Hepatocyte (in vitro differentiated cells): Measurements from ENCODE around the gene BBIP1. TPM values are rescaled to one million over a fixed set of nuclear protein-coding genes. Genes with fewer than 3 reads are reported as not detected.

Experiments used
- DNase-seq: peaks from one replicate; pipeline ENCODE4 v3.0.0-alpha.2; 2016; ENCODE audit warnings: low spot score
- H2AFZ ChIP-seq: fragments of 200-600 bp; sonication (generic); 2 replicates; pipeline ENCODE4 v1.6.0; 2016; ENCODE audit warnings: antibody characterized with exemption, mild to moderate bottlenecking
- H3K27ac ChIP-seq: fragments of 200-600 bp; sonication (generic); 2 replicates; pipeline ENCODE4 v1.5.1; 2016; ENCODE audit warnings: mild to moderate bottlenecking
- H3K27me3 ChIP-seq: fragments of 200-600 bp; sonication (generic); 2 replicates; pipeline ENCODE4 v1.6.1; 2016
- H3K36me3 ChIP-seq: fragments of 200-600 bp; sonication (generic); replicated peaks from 2 replicates; pipeline ENCODE4 v1.5.1; 2016; ENCODE audit warnings: low read depth; ENCODE audit not compliant: insufficient read depth
- H3K4me1 ChIP-seq: fragments of 200-600 bp; sonication (generic); 2 replicates; pipeline ENCODE4 v1.5.1; 2016; ENCODE audit warnings: mild to moderate bottlenecking, moderate library complexity; ENCODE audit not compliant: insufficient read depth
- H3K4me2 ChIP-seq: fragments of 200-600 bp; sonication (generic); 2 replicates; pipeline ENCODE4 v1.6.0; 2016
- H3K4me3 ChIP-seq: fragments of 200-600 bp; sonication (generic); 2 replicates; pipeline ENCODE4 v1.5.1; 2016; ENCODE audit warnings: mild to moderate bottlenecking
- H3K79me2 ChIP-seq: fragments of 200-600 bp; sonication (generic); 2 replicates; pipeline ENCODE4 v1.6.0; 2017; ENCODE audit warnings: mild to moderate bottlenecking
- H3K9me2 ChIP-seq: fragments of 200-600 bp; sonication (generic); replicated peaks from 2 replicates; pipeline ENCODE4 v1.6.0; 2017; ENCODE audit warnings: mild to moderate bottlenecking; ENCODE audit not compliant: insufficient read depth
- H3K9me3 ChIP-seq: fragments of 200-600 bp; sonication (generic); 2 replicates; pipeline ENCODE4 v1.5.1; 2016; ENCODE audit warnings: low read depth, mild to moderate bottlenecking
- H4K20me1 ChIP-seq: fragments of 200-600 bp; sonication (generic); 2 replicates; pipeline ENCODE4 v1.6.0; 2016; ENCODE audit warnings: mild to moderate bottlenecking; ENCODE audit not compliant: insufficient read depth, poor library complexity, severe bottlenecking
- CTCF ChIP-seq: fragments of 200-600 bp; sonication (generic); IDR thresholded peaks from 2 replicates; pipeline ENCODE4 v1.5.1; 2016; ENCODE audit warnings: antibody characterized with exemption, mild to moderate bottlenecking; ENCODE audit not compliant: poor library complexity
- EZH2 ChIP-seq: fragments of 200-600 bp; sonication (generic); IDR thresholded peaks from 2 replicates; pipeline ENCODE4 v1.6.1; 2016; ENCODE audit warnings: antibody characterized with exemption, mild to moderate bottlenecking, borderline replicate concordance
- EZH2phosphoT487 ChIP-seq: fragments of 200-600 bp; sonication (generic); IDR thresholded peaks from one replicate; pipeline ENCODE4 v1.6.1; 2018; ENCODE audit warnings: antibody characterized with exemption, mild to moderate bottlenecking, low read depth, moderate library complexity; ENCODE audit not compliant: unreplicated experiment, severe bottlenecking
- WGBS: methylation state at CpG from one replicate; pipeline ENCODE4 v1.1.6; 2016; ENCODE audit warnings: low lambda C conversion rate; ENCODE audit errors: missing lambda C conversion rate; 5-methylcytosine and 5-hydroxymethylcytosine counted together
- polyA plus RNA-seq: library from polyadenylated mRNA; unstranded; fragments of >200 nt; fragmentation: Nextera tagmentation; extraction: Ambion mirVana; gene quantifications from 2 replicates; pipeline ENCODE4 v1.2.1, GENCODE V29; 2016
- total RNA-seq: library from RNA; depleted of rRNA; stranded (reverse); fragments of >200 nt; gene quantifications from 2 replicates; pipeline ENCODE4 v1.2.3, GENCODE V29; 2014

BBIP1 gene
- total and polyA plus RNA-seq, 2 experiments from 2014 or later = 21.5 to 47.9 TPM

DNA sequence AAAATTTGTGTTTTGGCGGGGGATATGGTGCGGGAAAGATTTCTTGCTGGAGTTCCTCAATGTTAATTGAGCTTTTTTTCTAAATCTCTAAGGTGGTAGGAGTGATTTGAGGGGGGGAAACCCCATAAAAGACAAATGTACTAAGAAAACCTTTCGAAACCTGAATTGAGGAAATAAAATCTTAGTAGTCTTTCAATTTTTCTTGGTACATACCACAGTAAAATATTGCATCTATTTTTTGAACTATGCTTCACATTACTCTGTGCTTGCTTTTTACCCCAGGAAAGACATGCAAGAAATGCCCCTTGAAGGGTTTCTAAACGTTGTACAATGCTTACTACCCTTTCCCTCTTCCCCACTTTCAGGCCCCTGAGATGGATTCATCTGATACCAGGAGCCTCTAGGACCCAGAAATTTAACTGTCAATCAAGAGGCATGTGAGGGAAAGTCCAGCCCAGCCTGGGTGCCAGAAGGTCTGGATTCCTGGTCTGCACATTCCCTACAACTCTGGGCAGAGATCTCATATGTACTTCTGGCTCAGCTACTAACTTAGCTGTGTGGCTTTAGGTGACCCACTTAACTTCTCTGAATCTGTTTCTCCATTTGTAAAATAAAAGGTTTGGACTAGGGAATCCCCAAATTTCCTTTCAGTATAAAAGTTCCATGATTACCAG is 53.0 kb downstream of the BBIP1 start:
- Histone ChIP-seq H3K4me1 (peaks cover 56% of the 10 kb centered on the region), H3K79me2 (peaks cover 5% of the 10 kb centered on the region), H2AFZ (no peak overlapping the region), H3K4me3 (no peak overlapping the region), H4K20me1 (no peaks in the 10 kb centered on the region), H3K27me3 (no peaks in the 10 kb centered on the region), H3K9me2 (no peaks in the 10 kb centered on the region), H3K27ac (peak overlapping the region; percentile 90), H3K36me3 (no peaks in the 10 kb centered on the region), H3K9me3 (no peaks in the 10 kb centered on the region), H3K4me2 (peak overlapping the region; percentile 48)
- peak; percentile 39 for DNase-seq
- no peak for TF ChIP-seq EZH2phosphoT487
- TF ChIP-seq CTCF = no peak
- TF ChIP-seq EZH2 = no peak
- 69% methylated on average over 4 of the region's 4 CpGs for WGBS

DNA sequence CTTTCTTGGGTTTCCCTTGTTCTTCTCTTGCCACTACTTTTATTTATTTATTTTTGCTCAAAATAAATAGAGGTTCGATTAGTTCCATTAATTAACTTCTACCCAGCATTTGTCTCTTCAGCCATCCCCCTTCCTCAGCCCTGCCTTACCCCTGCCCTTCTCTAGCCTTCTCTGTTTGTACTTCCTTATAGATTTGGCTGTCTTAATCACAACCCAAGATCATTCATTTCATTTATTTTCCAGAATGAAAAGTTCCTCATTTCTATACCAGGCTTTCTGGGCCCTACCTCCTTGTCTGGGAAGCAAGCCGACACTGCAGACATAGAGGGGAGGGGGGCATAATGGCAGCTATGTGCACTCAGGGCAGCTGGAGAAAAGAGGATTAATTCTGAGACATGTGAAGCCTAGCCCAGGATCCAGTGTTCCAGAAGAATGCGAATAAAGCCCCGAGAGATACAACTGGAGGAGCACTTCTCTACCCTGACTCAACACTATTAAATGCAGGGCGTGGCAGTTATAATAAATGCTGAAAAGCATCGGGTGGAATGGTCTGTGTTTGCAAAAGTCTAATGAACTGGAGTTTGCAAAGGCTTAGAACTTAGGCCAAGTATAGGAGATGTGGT is 53.7 kb downstream of the BBIP1 start:
- H3K27me3 ChIP-seq = no peaks in the 10 kb centered on the region
- H4K20me1 ChIP-seq = no peaks in the 10 kb centered on the region
- 38% methylated on average over 6 of the region's 6 CpGs for WGBS
- no peaks in the 10 kb centered on the region for H3K9me2 ChIP-seq
- H3K79me2 ChIP-seq = no peaks in the 10 kb centered on the region
- H3K36me3 ChIP-seq = no peaks in the 10 kb centered on the region
- no peak overlapping the region for H3K4me3 ChIP-seq
- peaks cover 59% of the 10 kb centered on the region for H3K4me1 ChIP-seq
- H3K27ac ChIP-seq = peak overlapping the region; percentile 90
- H3K4me2 ChIP-seq = peak overlapping the region; percentile 48
- no peaks in the 10 kb centered on the region for H3K9me3 ChIP-seq
- peak; percentile 81 for DNase-seq
- TF ChIP-seq EZH2phosphoT487 (no peak), CTCF (no peak), EZH2 (no peak)
- H2AFZ ChIP-seq = no peak overlapping the region

DNA sequence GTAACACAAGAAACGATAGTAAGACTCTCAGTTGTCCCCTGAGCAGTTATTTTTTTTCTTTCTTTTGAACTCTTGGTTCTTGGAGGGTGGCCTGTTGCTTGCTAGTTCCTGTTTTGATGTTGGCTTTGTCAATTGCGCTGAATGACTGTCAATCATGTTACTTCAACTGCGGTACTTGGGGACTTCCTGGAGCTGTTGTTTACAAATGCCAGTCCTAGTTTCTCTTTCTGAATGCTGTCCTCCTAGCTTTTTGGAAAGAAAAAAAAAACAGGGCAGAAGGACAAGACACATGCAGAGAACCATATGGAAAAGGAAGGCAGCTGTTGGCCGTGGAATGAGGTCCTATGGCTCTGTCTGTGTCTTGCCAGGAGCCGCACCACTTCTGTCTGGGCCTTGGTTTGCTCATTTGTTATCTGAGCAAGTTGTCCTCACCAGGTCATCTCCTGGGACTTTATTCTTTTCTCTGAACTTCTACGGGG is 54.3 kb downstream of the BBIP1 start:
- H3K9me2 ChIP-seq = no peaks in the 10 kb centered on the region
- TF ChIP-seq EZH2 = no peak
- no peaks in the 10 kb centered on the region for H3K36me3 ChIP-seq
- peak overlapping the region; percentile 90 for H3K27ac ChIP-seq
- no peak overlapping the region for H3K4me3 ChIP-seq
- no peaks in the 10 kb centered on the region for H4K20me1 ChIP-seq
- no peaks in the 10 kb centered on the region for H3K27me3 ChIP-seq
- H3K4me1 ChIP-seq = peaks cover 65% of the 10 kb centered on the region
- no peak for DNase-seq
- H3K4me2 ChIP-seq = peak overlapping the region; percentile 48
- no peaks in the 10 kb centered on the region for H3K9me3 ChIP-seq
- H2AFZ ChIP-seq = peak overlapping the region; percentile 31
- no peaks in the 10 kb centered on the region for H3K79me2 ChIP-seq
- WGBS = 63% methylated on average over 6 of the region's 6 CpGs

GRCh38 chr10:110863956-110864355 is 55.0 kb downstream of the BBIP1 start:
- Histone ChIP-seq H3K9me2 (no peaks in the 10 kb centered on the region), H3K4me1 (peaks cover 72% of the 10 kb centered on the region), H3K27ac (peak overlapping the region; percentile 90), H3K4me2 (no peak overlapping the region), H3K79me2 (no peaks in the 10 kb centered on the region), H4K20me1 (no peaks in the 10 kb centered on the region), H3K27me3 (no peaks in the 10 kb centered on the region), H3K9me3 (no peaks in the 10 kb centered on the region), H3K4me3 (no peak overlapping the region), H2AFZ (no peak overlapping the region), H3K36me3 (no peaks in the 10 kb centered on the region)
- TF ChIP-seq EZH2phosphoT487 (no peak), CTCF (no peak), EZH2 (no peak)
- 84% methylated on average over 2 of the region's 2 CpGs for WGBS
- DNase-seq = no peak
